Measurements from ENCODE around the gene TCEA3. TPM values are rescaled to one million over a fixed set of nuclear protein-coding genes. Genes with fewer than 3 reads are reported as not detected.

TCEA3 gene
- total RNA-seq, 1 experiment from 2014 or later: 0.37 TPM

GRCh38 chr1:23367791-23368561 lies 56.6 kb downstream of the TCEA3 start:
- H3K4me3 Mint-ChIP-seq: peak overlapping the region; percentile 92

More at GRCh38 chr1:23367791-23368561, 56.6 kb downstream of the TCEA3 start:
- CTCF ChIA-PET: interaction anchor here (0.6 to 4.8 kb wide), 14 partner anchors 10 to 324 kb away, joined by 3 to 48 read pairs (median 4); partner anchors contain the start of genes ASAP3, HNRNPR and RPL11
- H3K27me3 Mint-ChIP-seq (ENCODE audit: low read depth): peaks cover 50% of the 10 kb centered on the region
- peaks cover 21% of the 10 kb centered on the region for H3K36me3 Mint-ChIP-seq
- H3K4me1 Mint-ChIP-seq: peaks cover 32% of the 10 kb centered on the region
- peak; percentile 98 for DNase-seq (ENCODE audit: low spot score)
- ATAC-seq: peak; percentile 90
- peak overlapping the region; percentile 96 for H3K27ac Mint-ChIP-seq
- POLR2A ChIA-PET: interaction anchor here (0.5 to 1.9 kb wide), 4 partner anchors 17 to 323 kb away, joined by 3 to 22 read pairs (median 4); partner anchors contain the start of genes HNRNPR and RPL11
- H3K9me3 Mint-ChIP-seq: peaks cover 20% of the 10 kb centered on the region
- no peak for TF ChIP-seq AR (CRISPR knock-in tag; IDR thresholded peaks at IDR 0.05)
- TF ChIP-seq E2F5 (CRISPR knock-in tag; IDR thresholded peaks at IDR 0.05): peak; percentile 37; the same call in 1 of the 2 replicates
- TF ChIP-seq, protein P1, sequence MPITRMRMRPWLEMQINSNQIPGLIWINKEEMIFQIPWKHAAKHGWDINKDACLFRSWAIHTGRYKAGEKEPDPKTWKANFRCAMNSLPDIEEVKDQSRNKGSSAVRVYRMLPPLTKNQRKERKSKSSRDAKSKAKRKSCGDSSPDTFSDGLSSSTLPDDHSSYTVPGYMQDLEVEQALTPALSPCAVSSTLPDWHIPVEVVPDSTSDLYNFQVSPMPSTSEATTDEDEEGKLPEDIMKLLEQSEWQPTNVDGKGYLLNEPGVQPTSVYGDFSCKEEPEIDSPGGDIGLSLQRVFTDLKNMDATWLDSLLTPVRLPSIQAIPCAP (CRISPR knock-in tag; IDR thresholded peaks at IDR 0.05): no peak
- no peak for TF ChIP-seq AFF4 (CRISPR knock-in tag; IDR thresholded peaks at IDR 0.05; ENCODE audit: borderline replicate concordance)
- TF ChIP-seq ESRRA (CRISPR knock-in tag; IDR thresholded peaks at IDR 0.05; ENCODE audit: borderline replicate concordance): no peak
- TF ChIP-seq EMX1 (CRISPR knock-in tag; IDR thresholded peaks at IDR 0.05): no peak
- 0 out of 2 replicates have a peak, but pooled peaks have one; percentile 9 for TF ChIP-seq ZNF423 (CRISPR knock-in tag; IDR thresholded peaks at IDR 0.05)
- TF ChIP-seq, protein P2, sequence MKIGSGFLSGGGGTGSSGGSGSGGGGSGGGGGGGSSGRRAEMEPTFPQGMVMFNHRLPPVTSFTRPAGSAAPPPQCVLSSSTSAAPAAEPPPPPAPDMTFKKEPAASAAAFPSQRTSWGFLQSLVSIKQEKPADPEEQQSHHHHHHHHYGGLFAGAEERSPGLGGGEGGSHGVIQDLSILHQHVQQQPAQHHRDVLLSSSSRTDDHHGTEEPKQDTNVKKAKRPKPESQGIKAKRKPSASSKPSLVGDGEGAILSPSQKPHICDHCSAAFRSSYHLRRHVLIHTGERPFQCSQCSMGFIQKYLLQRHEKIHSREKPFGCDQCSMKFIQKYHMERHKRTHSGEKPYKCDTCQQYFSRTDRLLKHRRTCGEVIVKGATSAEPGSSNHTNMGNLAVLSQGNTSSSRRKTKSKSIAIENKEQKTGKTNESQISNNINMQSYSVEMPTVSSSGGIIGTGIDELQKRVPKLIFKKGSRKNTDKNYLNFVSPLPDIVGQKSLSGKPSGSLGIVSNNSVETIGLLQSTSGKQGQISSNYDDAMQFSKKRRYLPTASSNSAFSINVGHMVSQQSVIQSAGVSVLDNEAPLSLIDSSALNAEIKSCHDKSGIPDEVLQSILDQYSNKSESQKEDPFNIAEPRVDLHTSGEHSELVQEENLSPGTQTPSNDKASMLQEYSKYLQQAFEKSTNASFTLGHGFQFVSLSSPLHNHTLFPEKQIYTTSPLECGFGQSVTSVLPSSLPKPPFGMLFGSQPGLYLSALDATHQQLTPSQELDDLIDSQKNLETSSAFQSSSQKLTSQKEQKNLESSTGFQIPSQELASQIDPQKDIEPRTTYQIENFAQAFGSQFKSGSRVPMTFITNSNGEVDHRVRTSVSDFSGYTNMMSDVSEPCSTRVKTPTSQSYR (CRISPR knock-in tag; IDR thresholded peaks at IDR 0.05): no peak
- TF ChIP-seq JAZF1 (CRISPR knock-in tag; IDR thresholded peaks at IDR 0.05): no peak
- TF ChIP-seq ZBTB21 (CRISPR knock-in tag; IDR thresholded peaks at IDR 0.05; ENCODE audit: borderline replicate concordance): no peak
- 0 out of 2 replicates have a peak, but pooled peaks have one; percentile 8 for TF ChIP-seq USF1 (CRISPR knock-in tag; IDR thresholded peaks at IDR 0.05)
- TF ChIP-seq, protein P3, sequence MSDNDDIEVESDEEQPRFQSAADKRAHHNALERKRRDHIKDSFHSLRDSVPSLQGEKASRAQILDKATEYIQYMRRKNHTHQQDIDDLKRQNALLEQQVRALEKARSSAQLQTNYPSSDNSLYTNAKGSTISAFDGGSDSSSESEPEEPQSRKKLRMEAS (CRISPR knock-in tag; IDR thresholded peaks at IDR 0.05): 0 out of 2 replicates have a peak, but pooled peaks have one; percentile 48
- TF ChIP-seq NFYB (CRISPR knock-in tag; conservative IDR thresholded peaks at IDR 0.05; ENCODE audit: low read depth): peak; percentile 92
- TF ChIP-seq GABPB1 (CRISPR knock-in tag; IDR thresholded peaks at IDR 0.05): 0 out of 2 replicates have a peak, but pooled peaks have one; percentile 21
- TF ChIP-seq USF2 (CRISPR knock-in tag; IDR thresholded peaks at IDR 0.05): no peak
- TF ChIP-seq TEAD4 (CRISPR knock-in tag; IDR thresholded peaks at IDR 0.05): no peak
- TF ChIP-seq PREB (CRISPR knock-in tag; IDR thresholded peaks at IDR 0.05; ENCODE audit: borderline replicate concordance): no peak
